OCI-LY7 (cell line): ENCODE results near the gene DGKD. TPM values are rescaled to one million over a fixed set of nuclear protein-coding genes. Genes with fewer than 3 reads are reported as not detected.

ENCODE experiments used
- BruUV-seq: library from RNA; stranded (reverse); fragments of 400-500 nt; replicated peaks from 2 replicates; lab custom pipeline; 2021; lab: Mats Ljungman, UMichigan
- CTCF ChIA-PET: fragments of 300-600 bp; sonication (Branson Sonifier 250); formaldehyde crosslinking; loops from one replicate; lab custom pipeline; 2022; ENCODE audit warnings: antibody characterized with exemption; ENCODE audit not compliant: unreplicated experiment; lab: Charles Lee
- POLR2A ChIA-PET: fragments of 300-600 bp; sonication (Branson Sonifier 250); formaldehyde crosslinking; loops from one replicate; lab custom pipeline; 2022; ENCODE audit warnings: antibody characterized with exemption; lab: Charles Lee
- DNase-seq: peaks from one replicate; pipeline ENCODE4 v3.0.0-alpha.2; 2015; ENCODE audit warnings: low spot score
- H2AFZ ChIP-seq: fragments of 200-600 bp; sonication (generic), shearing (Covaris generic); 2 replicates; pipeline ENCODE4 v1.6.1; 2014; ENCODE audit warnings: mild to moderate bottlenecking, antibody characterized with exemption, low read length, moderate library complexity
- H3K27ac ChIP-seq: fragments of 200-600 bp; sonication (generic); 2 replicates; pipeline ENCODE4 v1.5.1; 2014; ENCODE audit warnings: mixed run types, low read depth, mild to moderate bottlenecking, moderate library complexity, low read length, inconsistent platforms; ENCODE audit not compliant: poor library complexity, severe bottlenecking
- H3K36me3 ChIP-seq: fragments of 200-600 bp; sonication (generic); 2 replicates; pipeline ENCODE4 v1.6.1; 2014; ENCODE audit warnings: mild to moderate bottlenecking, antibody characterized with exemption, low read length, moderate library complexity, mixed read lengths; ENCODE audit not compliant: insufficient read depth
- H3K4me1 ChIP-seq: fragments of 200-600 bp; sonication (generic); 2 replicates; pipeline ENCODE4 v1.5.1; 2014; ENCODE audit warnings: mild to moderate bottlenecking, low read length; ENCODE audit not compliant: insufficient read depth, poor library complexity, severe bottlenecking
- H3K4me2 ChIP-seq: fragments of 200-600 bp; sonication (generic); 2 replicates; pipeline ENCODE4 v1.6.1; 2014; ENCODE audit warnings: mild to moderate bottlenecking, low read length
- H3K4me3 ChIP-seq: fragments of 200-600 bp; sonication (generic); 2 replicates; pipeline ENCODE4 v1.5.1; 2014; ENCODE audit warnings: mild to moderate bottlenecking, low read depth, low read length; ENCODE audit not compliant: poor library complexity, severe bottlenecking
- H3K79me2 ChIP-seq: fragments of 200-600 bp; sonication (generic); 2 replicates; pipeline ENCODE4 v1.6.1; 2016; ENCODE audit warnings: low read depth, mild to moderate bottlenecking, low read length, moderate library complexity, mixed read lengths; ENCODE audit not compliant: insufficient read depth
- H3K9me2 ChIP-seq: fragments of 200-600 bp; sonication (generic); 2 replicates; pipeline ENCODE4 v1.6.1; 2016; ENCODE audit warnings: mild to moderate bottlenecking, low read length, mixed read lengths; ENCODE audit not compliant: insufficient read depth
- H3K9me3 ChIP-seq: fragments of 200-600 bp; sonication (generic); 2 replicates; pipeline ENCODE4 v1.6.1; 2014; ENCODE audit warnings: mild to moderate bottlenecking, mixed run types, low read length, mixed read lengths
- H4K20me1 ChIP-seq: fragments of 200-600 bp; sonication (generic); 2 replicates; pipeline ENCODE4 v1.6.1; 2014; ENCODE audit warnings: mild to moderate bottlenecking, antibody characterized with exemption, low read length, moderate library complexity, mixed read lengths; ENCODE audit not compliant: insufficient read depth
- CTCF ChIP-seq: fragments of 200-600 bp; sonication (generic); conservative IDR thresholded peaks from 2 replicates; pipeline ENCODE4 v1.5.1; 2014; ENCODE audit warnings: mild to moderate bottlenecking, antibody characterized with exemption, low read length, moderate library complexity, mixed read lengths
- EZH2phosphoT487 ChIP-seq: fragments of 200-600 bp; sonication (generic); IDR thresholded peaks from 2 replicates; pipeline ENCODE4 v1.6.1; 2018; ENCODE audit warnings: low read depth, borderline replicate concordance, mild to moderate bottlenecking, mixed run types, antibody characterized with exemption, low read length, moderate library complexity, mixed read lengths
- intact Hi-C: fragments of 100-400 bp; cut with micrococcal nuclease; formaldehyde crosslinking; loops from one replicate; pipeline ENCODE4 v1.10.0; 2022; ENCODE audit not compliant: unreplicated experiment
- total RNA-seq, 2 experiments: library from RNA; depleted of rRNA in 1 of 2; stranded (reverse); fragments of >200 nt in 1 of 2; shearing (Covaris generic) in 1 of 2; gene quantifications; 2 replicates each; pipeline ENCODE4 v1.2.3, GENCODE V29; 2014 to 2022

The DGKD gene
- total RNA-seq, 2 experiments from 2014 or later, result 62.9 to 271 TPM

- H3K27ac ChIP-seq, result no peak overlapping the region
- TF ChIP-seq CTCF (no peak), EZH2phosphoT487 (no peak)
- H3K79me2 ChIP-seq, result peaks cover 11% of the 10 kb centered on the region; the same call in 1 of the 2 replicates
- H3K9me3 ChIP-seq, result peaks cover 25% of the 10 kb centered on the region; the same call in 1 of the 2 replicates
- CTCF ChIA-PET, result no interaction called here
- no TSS peak for BruUV-seq
- H3K9me2 ChIP-seq, result no peaks in the 10 kb centered on the region
- POLR2A ChIA-PET, result interaction anchor here (1.4 kb wide), 1 partner anchor 8 kb away, joined by 4 read pairs; no protein-coding TSS in a partner anchor
- intact Hi-C loops, result no loop called here
- no peak for DNase-seq
- H3K4me1 ChIP-seq, result peaks cover 7% of the 10 kb centered on the region
- no peak overlapping the region for H2AFZ ChIP-seq
- no peak overlapping the region for H3K4me2 ChIP-seq
- no peak overlapping the region for H3K4me3 ChIP-seq
- peaks cover 65% of the 10 kb centered on the region for H3K36me3 ChIP-seq
- H4K20me1 ChIP-seq, result no peaks in the 10 kb centered on the region
These were observed 56.9 kb downstream of the DGKD start for GRCh38 chr2:233411162-233411561.

- peaks cover 13% of the 10 kb centered on the region; the same call in 1 of the 2 replicates for H3K79me2 ChIP-seq
- TF ChIP-seq EZH2phosphoT487, result no peak
- no peak for TF ChIP-seq CTCF
- no TSS peak for BruUV-seq
These were observed 58.1 kb downstream of the DGKD start for GRCh38 chr2:233412405-233412804.

DNA sequence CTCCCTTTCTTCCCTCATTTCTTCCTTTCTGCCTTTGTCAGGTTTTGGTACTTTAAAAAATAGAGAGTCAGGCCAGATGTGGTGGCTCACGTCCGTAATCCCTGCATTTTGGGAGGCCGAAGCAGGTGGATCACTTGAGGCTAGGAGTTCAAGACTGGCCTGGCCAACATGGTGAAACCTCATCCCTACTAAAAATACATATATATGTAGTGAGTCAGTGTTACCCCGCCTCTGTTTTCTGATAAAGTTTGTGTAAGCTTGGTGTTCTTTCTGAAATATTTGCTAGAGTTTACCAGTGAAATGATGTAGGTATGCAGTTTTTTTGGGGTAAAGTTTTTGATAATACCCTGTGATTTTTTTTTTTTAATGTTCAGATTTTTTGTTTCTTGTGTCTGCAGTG is 58.8 kb downstream of the DGKD start:
- H3K27ac ChIP-seq, result no peak overlapping the region
- H3K4me1 ChIP-seq, result peaks cover 26% of the 10 kb centered on the region
- H3K36me3 ChIP-seq, result peaks cover 51% of the 10 kb centered on the region
- intact Hi-C loops, result no loop called here
- no TSS peak for BruUV-seq
- H3K9me2 ChIP-seq, result no peaks in the 10 kb centered on the region
- CTCF ChIA-PET, result no interaction called here
- no peak overlapping the region for H3K4me3 ChIP-seq
- DNase-seq, result no peak
- H4K20me1 ChIP-seq, result 0 out of 2 replicates have a peak, but pooled peaks cover 6% of the 10 kb centered on the region
- peaks cover 25% of the 10 kb centered on the region; the same call in 1 of the 2 replicates for H3K9me3 ChIP-seq
- TF ChIP-seq EZH2phosphoT487 (no peak), CTCF (no peak)
- peaks cover 16% of the 10 kb centered on the region; the same call in 1 of the 2 replicates for H3K79me2 ChIP-seq
- POLR2A ChIA-PET, result no interaction called here
- H3K4me2 ChIP-seq, result no peak overlapping the region
- no peak overlapping the region for H2AFZ ChIP-seq

More at GRCh38 chr2:233412405-233412804, 58.1 kb downstream of the DGKD start:
- no peak overlapping the region for H3K27ac ChIP-seq
- DNase-seq, result no peak
- peaks cover 25% of the 10 kb centered on the region; the same call in 1 of the 2 replicates for H3K9me3 ChIP-seq
- H4K20me1 ChIP-seq, result 0 out of 2 replicates have a peak, but pooled peaks cover 2% of the 10 kb centered on the region
- H3K4me3 ChIP-seq, result no peak overlapping the region
- ChIA-PET CTCF (no interaction called here), POLR2A (no interaction called here)
- peaks cover 55% of the 10 kb centered on the region for H3K36me3 ChIP-seq
- no peaks in the 10 kb centered on the region for H3K9me2 ChIP-seq
- H3K4me1 ChIP-seq, result peaks cover 19% of the 10 kb centered on the region
- intact Hi-C loops, result no loop called here
- H3K4me2 ChIP-seq, result no peak overlapping the region
- no peak overlapping the region for H2AFZ ChIP-seq
